T-cell (primary cell): ENCODE data around the gene KANSL3. TPM values are rescaled to one million over a fixed set of nuclear protein-coding genes. Genes with fewer than 3 reads are reported as not detected.

ENCODE experiments used
- ATAC-seq, 4 experiments: fragments of 200-7000 bp in 3 of 4; fragments of 150-1000 bp in 1 of 4; cut with Tn5 transposase; replicated peaks in 1 of 4; 1 replicate in 3 of 4; 2 replicates in 1 of 4; pipeline ENCODE4 v1.10.0; 2021; ENCODE audit warnings: moderate library complexity in 3 of 4, mild to moderate bottlenecking in 2 of 4, moderate number of reproducible peaks in 1 of 4
- CTCF ChIA-PET, 2 donors: fragments of 300-600 bp; sonication (Branson Sonifier 250); formaldehyde crosslinking; loops; one replicate each; lab custom pipeline; 2022; ENCODE audit warnings: antibody characterized with exemption in 2 of 2; lab: Charles Lee
- POLR2A ChIA-PET, 2 donors: fragments of 300-600 bp; sonication (Branson Sonifier 250); formaldehyde crosslinking; loops; one replicate each; lab custom pipeline; 2022; ENCODE audit warnings: antibody characterized with exemption in 2 of 2; lab: Charles Lee
- DNase-seq, 35 experiments: peaks; one replicate each; pipeline versions ENCODE4 v3.0.0 to v3.0.0-alpha.2; 2013 to 2023
- H3K27ac ChIP-seq: one replicate; pipeline ENCODE4 v1.5.1; 2013; ENCODE audit warnings: low read length
- H3K27me3 ChIP-seq, 2 experiments: replicated peaks in 1 of 2; 1 replicate in 1 of 2; 2 replicates in 1 of 2; pipeline versions ENCODE4 v1.6.1 to v1.7.0; 2013; ENCODE audit warnings: low read length in 1 of 2, mixed read lengths in 1 of 2; ENCODE audit not compliant: control insufficient read depth in 2 of 2, insufficient read depth in 2 of 2; ENCODE audit errors: extremely low read depth in 1 of 2
- H3K36me3 ChIP-seq, 2 donors: 1 replicate in 1 of 2; 2 replicates in 1 of 2; pipeline versions ENCODE4 v1.6.1 to v1.7.0; 2013; ENCODE audit warnings: low read length in 1 of 2; ENCODE audit not compliant: control insufficient read depth in 2 of 2, insufficient read depth in 1 of 2; ENCODE audit errors: extremely low read depth in 1 of 2
- H3K4me1 ChIP-seq, 2 experiments: 1 replicate in 1 of 2; 2 replicates in 1 of 2; pipeline versions ENCODE4 v1.6.1 to v1.7.0; 2013; ENCODE audit warnings: low read length in 2 of 2, mixed read lengths in 1 of 2; ENCODE audit not compliant: insufficient read depth in 2 of 2, control insufficient read depth in 1 of 2; ENCODE audit errors: extremely low read depth in 1 of 2
- H3K4me3 ChIP-seq, 2 donors: 1 replicate in 1 of 2; 2 replicates in 1 of 2; pipeline versions ENCODE4 v1.5.1 to v1.7.0; 2013; ENCODE audit warnings: mild to moderate bottlenecking in 2 of 2, low read length in 1 of 2, moderate library complexity in 1 of 2; ENCODE audit not compliant: control insufficient read depth in 1 of 2; ENCODE audit errors: extremely low read depth in 1 of 2
- H3K9me3 ChIP-seq: 2 replicates; pipeline ENCODE4 v1.7.0; 2013
- H3K27ac Mint-ChIP-seq, 2 donors: one replicate each; pipeline ENCODE4 v1.8.0; 2020 to 2021; ENCODE audit warnings: mild to moderate bottlenecking in 2 of 2, mixed read lengths in 2 of 2
- H3K27me3 Mint-ChIP-seq, 2 donors: one replicate each; pipeline ENCODE4 v1.8.0; 2021 to 2022; ENCODE audit warnings: mixed read lengths in 2 of 2
- H3K36me3 Mint-ChIP-seq: one replicate; pipeline ENCODE4 v1.8.0; 2021; ENCODE audit warnings: mixed read lengths
- H3K4me1 Mint-ChIP-seq, 3 donors: one replicate each; pipeline ENCODE4 v1.8.0; 2020 to 2022; ENCODE audit warnings: mixed read lengths in 3 of 3, mild to moderate bottlenecking in 1 of 3
- H3K4me3 Mint-ChIP-seq, 3 donors: one replicate each; pipeline ENCODE4 v1.8.0; 2020 to 2022; ENCODE audit warnings: mild to moderate bottlenecking in 3 of 3, mixed read lengths in 3 of 3, moderate library complexity in 3 of 3
- H3K9me3 Mint-ChIP-seq, 3 donors: one replicate each; pipeline ENCODE4 v1.8.0; 2020 to 2022; ENCODE audit warnings: mixed read lengths in 3 of 3
- WGBS: methylation state at CpG from one replicate; pipeline ENCODE4 v1.1.5; 2013; ENCODE audit warnings: missing lambda C conversion rate; ENCODE audit not compliant: insufficient coverage; 5-methylcytosine and 5-hydroxymethylcytosine counted together
- total RNA-seq, 35 experiments: library from RNA in 6 of 35; stranded (reverse) in 6 of 35; fragments of 120-200 nt in 1 of 35; gene quantifications; one replicate each; pipeline versions ENCODE4 v1.2.1 to v1.2.4 and lab custom pipeline; 2013 to 2026

KANSL3 gene
- total RNA-seq, 5 donors from 2014 or later (not counting 1 experiment from before 2014, with no cell fraction given): 55.1 to 67.6 (median 60.2) TPM

DNA sequence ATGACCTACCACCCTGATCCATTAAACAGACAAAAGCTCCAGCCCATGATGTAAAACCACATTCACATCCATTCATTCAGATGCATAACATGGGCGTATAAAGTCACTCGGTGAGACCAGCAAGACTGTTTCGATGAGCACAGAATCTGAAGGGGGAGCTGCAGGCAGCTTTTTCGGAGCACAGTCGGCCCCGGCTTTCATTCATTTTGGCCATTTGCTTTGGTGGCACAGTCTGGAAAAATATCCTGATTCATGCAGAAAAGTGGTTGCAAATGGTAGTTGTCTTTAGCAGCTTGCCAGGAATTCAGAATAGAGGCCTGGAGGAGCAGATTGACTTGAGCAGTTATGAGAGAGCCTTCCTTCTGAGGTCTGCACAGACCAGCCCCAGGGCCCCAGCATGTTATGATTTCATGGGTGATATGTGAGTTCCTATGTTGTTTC is 90.4 kb downstream of the KANSL3 start:
- Histone ChIP-seq H3K4me1 (peaks cover 20 to 50% of the 10 kb centered on the region in 2 experiments), H3K27ac (no peak overlapping the region), H3K9me3 (no peaks in the 10 kb centered on the region), H3K4me3 (no peak overlapping the region), H3K36me3 (peaks cover 31 to 77% of the 10 kb centered on the region in 2 donors), H3K27me3 (no peaks in the 10 kb centered on the region)
- peak overlapping the region; percentile 66 to 87 for H3K27ac Mint-ChIP-seq
- peak in 1 of 35 experiments; percentile 4 for DNase-seq
- H3K4me3 Mint-ChIP-seq: peak overlapping the region in 2 of 3 donors; percentile 13 to 64
- peaks cover 42% of the 10 kb centered on the region for H3K36me3 Mint-ChIP-seq
- ChIA-PET POLR2A (interaction anchor here (0.7 to 2.3 kb wide), 6 partner anchors 8 to 226 kb away, joined by 3 to 15 read pairs (median 3); no protein-coding TSS in a partner anchor), CTCF (interaction anchor here in 1 of 2 donors (1.0 kb wide), 1 partner anchor 9 kb away, joined by 3 read pairs; no protein-coding TSS in a partner anchor)
- H3K9me3 Mint-ChIP-seq: no peaks in the 10 kb centered on the region
- ATAC-seq: no peak
- WGBS: 94% methylated on average over 6 of the region's 6 CpGs
- H3K27me3 Mint-ChIP-seq: no peaks in the 10 kb centered on the region
- peaks cover 50 to 55% (median 51%) of the 10 kb centered on the region in 3 donors for H3K4me1 Mint-ChIP-seq

DNA sequence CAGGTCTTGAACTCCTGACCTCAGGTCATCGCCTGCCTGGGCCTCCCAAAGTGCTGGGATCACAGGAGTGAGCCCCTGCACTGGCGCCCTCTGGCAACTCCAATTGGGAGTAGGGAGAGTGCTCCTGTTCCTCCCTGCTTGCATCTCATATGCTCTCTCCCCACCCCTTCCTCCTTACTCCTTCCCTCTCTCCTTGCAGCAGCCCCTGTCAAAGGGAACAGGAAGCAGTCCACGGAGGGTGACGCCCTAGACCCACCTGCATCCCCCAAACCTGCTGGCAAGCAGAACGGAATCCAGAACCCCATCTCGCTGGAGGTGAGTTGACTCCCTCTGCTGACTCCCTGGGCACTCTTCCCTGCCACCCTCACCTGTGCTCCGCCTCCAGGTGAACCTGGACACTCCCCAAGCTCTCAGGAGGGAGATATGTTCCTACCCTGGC is 90.9 kb downstream of the KANSL3 start:
- H3K27me3 ChIP-seq: no peaks in the 10 kb centered on the region
- H3K36me3 Mint-ChIP-seq: peaks cover 45% of the 10 kb centered on the region
- H3K27me3 Mint-ChIP-seq: no peaks in the 10 kb centered on the region
- peaks cover 55 to 58% (median 55%) of the 10 kb centered on the region in 3 donors for H3K4me1 Mint-ChIP-seq
- ChIA-PET CTCF (no interaction called here), POLR2A (interaction anchor here in 1 of 2 donors (0.7 to 2.3 kb wide), 2 partner anchors 9 to 15 kb away, joined by 3 to 15 read pairs; no protein-coding TSS in a partner anchor)
- no peak overlapping the region for H3K27ac ChIP-seq
- DNase-seq (no peak), ATAC-seq (no peak)
- peak overlapping the region in 2 of 3 donors; percentile 13 to 64 for H3K4me3 Mint-ChIP-seq
- 94% methylated on average over 2 of the region's 7 CpGs for WGBS
- peaks cover 36 to 77% of the 10 kb centered on the region in 2 donors for H3K36me3 ChIP-seq
- H3K27ac Mint-ChIP-seq: peak overlapping the region; percentile 66 to 87
- no peaks in the 10 kb centered on the region for H3K9me3 ChIP-seq
- H3K9me3 Mint-ChIP-seq: no peaks in the 10 kb centered on the region
- no peak overlapping the region for H3K4me3 ChIP-seq
- peaks cover 21 to 51% of the 10 kb centered on the region in 2 experiments for H3K4me1 ChIP-seq

DNA sequence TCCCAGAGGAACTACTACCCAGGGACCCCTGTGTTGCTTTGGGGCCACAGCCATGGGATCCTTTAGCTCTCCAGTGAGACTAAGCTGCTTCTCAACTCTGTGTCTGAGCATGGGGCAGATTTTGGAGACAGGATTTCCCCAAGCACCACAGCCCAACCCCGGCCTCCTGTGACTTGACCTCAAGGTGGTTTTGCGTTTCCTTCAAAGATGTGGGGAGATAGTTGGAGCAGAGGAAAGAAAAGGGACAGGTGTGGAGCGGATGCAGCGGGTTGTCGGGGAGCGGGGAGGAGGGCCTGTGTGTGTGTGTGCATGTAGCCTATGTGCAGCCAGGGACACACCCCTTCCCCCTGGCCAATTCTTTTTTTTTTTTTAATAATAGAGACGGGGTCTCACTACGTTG is 91.3 kb downstream of the KANSL3 start:
- ATAC-seq (peak in 3 of 4 experiments; percentile 14 to 29 (median 27)), DNase-seq (peak in 2 of 35 experiments; percentile 13 to 50)
- WGBS: no CpG with 5 or more reads among the region's 8 CpGs
- Mint-ChIP-seq H3K27me3 (no peaks in the 10 kb centered on the region), H3K9me3 (no peaks in the 10 kb centered on the region), H3K4me3 (peak overlapping the region in 1 of 3 donors; percentile 64), H3K4me1 (peaks cover 56 to 60% (median 59%) of the 10 kb centered on the region in 3 donors), H3K27ac (peak overlapping the region; percentile 65 to 87), H3K36me3 (peaks cover 43% of the 10 kb centered on the region)
- Histone ChIP-seq H3K4me1 (peaks cover 21 to 55% of the 10 kb centered on the region in 2 experiments), H3K9me3 (no peaks in the 10 kb centered on the region), H3K36me3 (peaks cover 36 to 78% of the 10 kb centered on the region in 2 donors), H3K27me3 (no peaks in the 10 kb centered on the region), H3K27ac (peak overlapping the region; percentile 36), H3K4me3 (no peak overlapping the region)
- ChIA-PET POLR2A (interaction anchor here in 1 of 2 donors (0.6 to 2.3 kb wide), 3 partner anchors 8 to 15 kb away, joined by 3 to 15 read pairs (median 3); no protein-coding TSS in a partner anchor), CTCF (interaction anchor here in 1 of 2 donors (0.7 kb wide), 1 partner anchor 15 kb away, joined by 4 read pairs; no protein-coding TSS in a partner anchor)

- 83% methylated on average over 1 of the region's 5 CpGs for WGBS
- ChIA-PET POLR2A (interaction anchor here in 1 of 2 donors (0.6 to 2.3 kb wide), 2 partner anchors 8 to 9 kb away, joined by 3 to 15 read pairs; no protein-coding TSS in a partner anchor), CTCF (interaction anchor here in 1 of 2 donors (0.7 kb wide), 1 partner anchor 14 kb away, joined by 4 read pairs; no protein-coding TSS in a partner anchor)
- H3K9me3 ChIP-seq: no peaks in the 10 kb centered on the region
- no peaks in the 10 kb centered on the region for H3K27me3 ChIP-seq
- peaks cover 61 to 64% (median 64%) of the 10 kb centered on the region in 3 donors for H3K4me1 Mint-ChIP-seq
- peak overlapping the region; percentile 36 for H3K27ac ChIP-seq
- no peaks in the 10 kb centered on the region for H3K9me3 Mint-ChIP-seq
- peak overlapping the region; percentile 65 to 87 for H3K27ac Mint-ChIP-seq
- peak in 1 of 4 experiments; percentile 15 for ATAC-seq
- peak overlapping the region in 1 of 2 donors; percentile 17 for H3K4me3 ChIP-seq
- H3K4me3 Mint-ChIP-seq: peak overlapping the region in 2 of 3 donors; percentile 22 to 64
- H3K4me1 ChIP-seq: peaks cover 21 to 60% of the 10 kb centered on the region in 2 experiments
- H3K27me3 Mint-ChIP-seq: no peaks in the 10 kb centered on the region
- peaks cover 47% of the 10 kb centered on the region for H3K36me3 Mint-ChIP-seq
- peaks cover 36 to 78% of the 10 kb centered on the region in 2 donors for H3K36me3 ChIP-seq
- peak in 2 of 35 experiments; percentile 12 to 46 for DNase-seq
Measured at GRCh38 chr2:96546321-96546720, 91.8 kb downstream of the KANSL3 start.

Other genes with a start within 250 kb of the KANSL3 start
- gene NEURL3, start 133.0 kb downstream of the KANSL3 start, total RNA-seq: under 1 TPM in 1 of 5 donors, not detected in 4; 0.23 TPM
- 100 to 1,000 TPM; 105 to 140 (median 116) TPM for gene ARID5A, start 101.6 kb downstream of the KANSL3 start, total RNA-seq
- gene FER1L5, start 4.5 kb upstream of the KANSL3 start, total RNA-seq: not detected
- gene LMAN2L, start 101.8 kb upstream of the KANSL3 start, total RNA-seq: 1 to 10 TPM; 4.7 to 8.9 (median 7.8) TPM
- 1 to 10 TPM; 5.3 to 9.4 (median 6.4) TPM for gene CNNM4, start 122.6 kb upstream of the KANSL3 start, total RNA-seq
- 10 to 100 TPM; 44.2 to 55.3 (median 48.0) TPM for gene CNNM3, start 178.0 kb upstream of the KANSL3 start, total RNA-seq
- 10 to 100 TPM; 10.1 to 19.5 (median 16.4) TPM for gene ANKRD23, start 205.7 kb upstream of the KANSL3 start, total RNA-seq
- 10 to 100 TPM; 16.9 to 25.0 (median 19.2) TPM for gene ANKRD39, start 219.7 kb upstream of the KANSL3 start, total RNA-seq
- gene SEMA4C, start 231.8 kb upstream of the KANSL3 start, total RNA-seq: 10 to 100 TPM; 36.3 to 89.0 (median 72.3) TPM